ENCODE results near the gene HS6ST2.

Gene HS6ST2

GRCh38 chrX:132843363-132843762 is 115.1 kb downstream of the HS6ST2 start:
- DNase-seq, result no peak

GRCh38 chrX:132842460-132843238 is 115.8 kb downstream of the HS6ST2 start:
- no peak for DNase-seq

GRCh38 chrX:132837967-132838366 is 120.5 kb downstream of the HS6ST2 start:
- DNase-seq, result no peak

- DNase-seq, result no peak
Measured at GRCh38 chrX:132837126-132837525, 121.3 kb downstream of the HS6ST2 start.

GRCh38 chrX:132836471-132836870 is 122.0 kb downstream of the HS6ST2 start:
- no peak for DNase-seq

- DNase-seq, result no peak
Measured at GRCh38 chrX:132834741-132835140, 123.7 kb downstream of the HS6ST2 start.

GRCh38 chrX:132834109-132834508 is 124.3 kb downstream of the HS6ST2 start:
- no peak for DNase-seq

GRCh38 chrX:132833373-132833772 is 125.1 kb downstream of the HS6ST2 start:
- DNase-seq, result no peak

- no peak for DNase-seq
Measured at GRCh38 chrX:132831336-132831973, 127.0 kb downstream of the HS6ST2 start.

GRCh38 chrX:132822634-132823012 is 135.8 kb downstream of the HS6ST2 start:
- no peak for DNase-seq

GRCh38 chrX:132821974-132822633 is 136.3 kb downstream of the HS6ST2 start:
- DNase-seq, result no peak

GRCh38 chrX:132820675-132821074 is 137.8 kb downstream of the HS6ST2 start:
- no peak for DNase-seq

GRCh38 chrX:132819711-132820264 is 138.6 kb downstream of the HS6ST2 start:
- DNase-seq, result no peak

GRCh38 chrX:132818638-132819037 is 139.8 kb downstream of the HS6ST2 start:
- DNase-seq, result no peak

- DNase-seq, result no peak
Measured at GRCh38 chrX:132815643-132816042, 142.8 kb downstream of the HS6ST2 start.

GRCh38 chrX:132810964-132811712 is 147.3 kb downstream of the HS6ST2 start:
- no peak for DNase-seq

- no peak for DNase-seq
Measured at GRCh38 chrX:132810488-132810887, 147.9 kb downstream of the HS6ST2 start.

GRCh38 chrX:132809581-132809980 is 148.8 kb downstream of the HS6ST2 start:
- no peak for DNase-seq

- no peak for DNase-seq
Measured at GRCh38 chrX:132807411-132808030, 150.9 kb downstream of the HS6ST2 start.

- DNase-seq, result no peak
Measured at GRCh38 chrX:132802033-132802432, 156.4 kb downstream of the HS6ST2 start.

- DNase-seq, result no peak
Measured at GRCh38 chrX:132795181-132795580, 163.2 kb downstream of the HS6ST2 start.

GRCh38 chrX:132791714-132792113 is 166.7 kb downstream of the HS6ST2 start:
- DNase-seq, result no peak

GRCh38 chrX:132790329-132790728 is 168.1 kb downstream of the HS6ST2 start:
- DNase-seq, result no peak

All from NCI-H2081 treated with DMSO at 0.1 percent for 48 hours (cell line).